Sigmoid colon (tissue), 7 donors: ENCODE results near the gene NELFE. TPM values are rescaled to one million over a fixed set of nuclear protein-coding genes. Genes with fewer than 3 reads are reported as not detected.
A peak's percentile ranks its signal among the peaks of the same experiment; 100 is the strongest.
"Not testable (repeated sequence)": the region's sequence is repeated elsewhere in the genome, so short reads cannot be mapped to it uniquely, and the experiment has no call there.

Experiments used
- DNase-seq: peaks from one replicate; pipeline ENCODE4 v3.0.0-alpha.2; 2019
- H3K27ac ChIP-seq, 4 donors: fragments of 200-600 bp; sonication (generic); one replicate each; pipeline ENCODE4 v1.5.1; 2016 to 2019; ENCODE audit warnings: mild to moderate bottlenecking in 1 of 4
- H3K27me3 ChIP-seq, 3 donors: fragments of 200-600 bp; sonication (generic); one replicate each; pipeline ENCODE4 v1.5.1; 2019; ENCODE audit warnings: mild to moderate bottlenecking in 1 of 3
- H3K36me3 ChIP-seq, 4 donors: fragments of 200-600 bp; sonication (generic); one replicate each; pipeline ENCODE4 v1.5.1; 2016 to 2019
- H3K4me1 ChIP-seq, 4 donors: fragments of 200-600 bp; sonication (generic); one replicate each; pipeline ENCODE4 v1.5.1; 2017 to 2019
- H3K4me3 ChIP-seq, 4 donors: fragments of 200-600 bp; sonication (generic); one replicate each; pipeline ENCODE4 v1.5.1; 2017 to 2019; ENCODE audit warnings: mild to moderate bottlenecking in 2 of 4, moderate library complexity in 1 of 4
- H3K9me3 ChIP-seq, 4 donors: fragments of 200-600 bp in 3 of 4; sonication (generic) in 3 of 4; one replicate each; pipeline versions ENCODE4 v1.5.1 to v1.6.1; 2013 to 2019
- CTCF ChIP-seq, 4 experiments: fragments of 450-650 bp in 3 of 4; fragments of 200-600 bp in 1 of 4; IDR thresholded peaks; one replicate each; pipeline ENCODE4 v1.5.1; 2016 to 2019; ENCODE audit warnings: antibody characterized with exemption in 4 of 4, mild to moderate bottlenecking in 3 of 4, moderate library complexity in 2 of 4
- EP300 ChIP-seq, 4 donors: sonication (generic); formaldehyde crosslinking; IDR thresholded peaks; one replicate each; pipeline ENCODE4 v1.6.1; 2017; ENCODE audit warnings: antibody characterized with exemption in 4 of 4
- POLR2A ChIP-seq, 2 donors: fragments of 450-650 bp; IDR thresholded peaks; one replicate each; pipeline ENCODE4 v1.6.1; 2016; ENCODE audit warnings: antibody characterized with exemption in 2 of 2, mild to moderate bottlenecking in 2 of 2, moderate library complexity in 2 of 2
- POLR2AphosphoS5 ChIP-seq, 4 donors: sonication (generic); formaldehyde crosslinking; IDR thresholded peaks; one replicate each; pipeline ENCODE4 v1.6.1; 2017; ENCODE audit warnings: antibody characterized with exemption in 4 of 4
- WGBS, 2 donors: extraction: QIAGEN DNeasy Blood & Tissue Kit; methylation state at CpG; one replicate each; pipeline ENCODE4 v1.1.7; 2013; 5-methylcytosine and 5-hydroxymethylcytosine counted together
- intact Hi-C: fragments of 100-400 bp; cut with DNase I; formaldehyde crosslinking; loops from one replicate; pipeline ENCODE4 v1.15.1; 2023
- polyA plus RNA-seq, 3 donors: library from polyadenylated mRNA; stranded (reverse); fragments of 200-250 nt; gene quantifications; one replicate each; pipeline ENCODE4 v1.2.3, GENCODE V29; 2013
- total RNA-seq, 4 donors: library from RNA; depleted of rRNA; stranded (reverse); fragments of >200 nt; gene quantifications; one replicate each; pipeline ENCODE4 v1.1.0, GENCODE V29; 2016
- donor health status: healthy with polysubstance abuse.
- donor health status: Bipolar disorder and iron deficiency.
- donor health status: healthy.

Gene NELFE
- total and polyA plus RNA-seq, 7 donors = 52.5 to 96.9 (median 73.5) TPM

- WGBS, 2 donors = 95 to 96% methylated on average over 12 of the region's 12 CpGs
Measured at GRCh38 chr6:31977816-31978431, 19.2 kb upstream of the NELFE start.

GRCh38 chr6:31976065-31976464 is 17.3 kb upstream of the NELFE start:
- not testable (repeated sequence) for H3K4me3 ChIP-seq, H3K27ac ChIP-seq, H3K27me3 ChIP-seq, H3K9me3 ChIP-seq
- 97% methylated on average over 30 of the region's 30 CpGs for WGBS, 2 donors
- Histone ChIP-seq H3K4me1 (peaks cover 0 to 23% (median 18%) of the 10 kb centered on the region in 4 donors), H3K36me3 (peaks cover 0 to 11% (median 9%) of the 10 kb centered on the region in 4 donors)
- intact Hi-C loops = loop anchor here (10.0 kb wide), 1 partner anchor 219 kb away; the partner anchor contains the start of genes GPSM3 and PBX2
- DNase-seq = peak; percentile 65

More at GRCh38 chr6:31977816-31978431, 19.2 kb upstream of the NELFE start:
- TF ChIP-seq EP300 (IDR thresholded peaks at IDR 0.05) = no peak
- no peak for TF ChIP-seq CTCF (IDR thresholded peaks at IDR 0.05)
- TF ChIP-seq POLR2AphosphoS5 (IDR thresholded peaks at IDR 0.05) = no peak
- TF ChIP-seq POLR2A (IDR thresholded peaks at IDR 0.05) = no peak
- DNase-seq = peak; percentile 46
- Histone ChIP-seq H3K27ac (no peak overlapping the region), H3K4me3 (no peak overlapping the region), H3K36me3 (peaks cover 0 to 11% (median 9%) of the 10 kb centered on the region in 4 donors), H3K4me1 (peaks cover 0 to 13% (median 8%) of the 10 kb centered on the region in 4 donors), H3K27me3 (no peaks in the 10 kb centered on the region), H3K9me3 (no peaks in the 10 kb centered on the region)
- intact Hi-C loops = loop anchor here (10.0 kb wide), 1 partner anchor 217 kb away; the partner anchor contains the start of genes GPSM3 and PBX2

DNA sequence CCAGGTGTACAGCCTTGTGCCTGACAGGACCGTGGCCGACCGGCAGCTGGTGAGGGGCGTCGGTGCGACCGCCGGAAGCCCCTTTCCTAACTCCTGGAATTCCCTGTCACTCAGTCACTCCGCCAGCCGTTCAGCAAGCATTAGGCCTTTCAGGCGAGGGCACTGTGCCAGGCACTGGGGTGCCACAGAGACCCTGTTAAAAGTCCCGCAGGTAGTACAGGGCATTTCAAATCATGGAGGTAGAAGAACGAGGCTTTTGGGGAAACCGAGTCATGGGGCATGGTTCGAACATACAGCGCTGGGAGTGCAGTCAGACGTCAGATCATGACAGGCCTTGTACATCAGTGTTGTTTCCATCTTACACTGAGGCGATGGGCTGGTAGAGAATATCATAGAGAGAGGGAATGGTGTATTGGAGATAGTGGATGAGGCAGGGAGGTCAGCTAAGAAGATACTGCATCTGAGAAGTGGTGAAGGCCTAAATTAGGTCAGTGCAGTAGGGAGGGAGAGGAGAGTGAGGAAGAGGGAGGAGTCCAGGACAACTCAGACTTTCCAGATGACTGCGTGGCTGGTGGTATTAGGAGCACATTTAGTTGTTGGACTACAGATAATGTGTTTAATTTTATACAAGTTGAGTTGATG is 14.1 kb upstream of the NELFE start:
- H3K4me1 ChIP-seq = peaks cover 0 to 36% (median 29%) of the 10 kb centered on the region in 4 donors
- intact Hi-C loops = loop anchor here (10.0 kb wide), 1 partner anchor 222 kb away; the partner anchor contains the start of genes GPSM3 and PBX2
- no peak for DNase-seq
- no peak for TF ChIP-seq POLR2A (IDR thresholded peaks at IDR 0.05)
- no peak for TF ChIP-seq POLR2AphosphoS5 (IDR thresholded peaks at IDR 0.05)
- TF ChIP-seq EP300 (IDR thresholded peaks at IDR 0.05) = no peak
- no peak for TF ChIP-seq CTCF (IDR thresholded peaks at IDR 0.05)
- H3K9me3 ChIP-seq = no peaks in the 10 kb centered on the region
- H3K36me3 ChIP-seq = peaks cover 0 to 30% (median 15%) of the 10 kb centered on the region in 4 donors
- H3K27ac ChIP-seq = peak overlapping the region; percentile 93 to 96 (median 94)
- H3K4me3 ChIP-seq = peak overlapping the region; percentile 50 to 81 (median 65)
- H3K27me3 ChIP-seq = no peaks in the 10 kb centered on the region
- WGBS, 2 donors = 5 to 11% methylated on average over 19 of the region's 19 CpGs

DNA sequence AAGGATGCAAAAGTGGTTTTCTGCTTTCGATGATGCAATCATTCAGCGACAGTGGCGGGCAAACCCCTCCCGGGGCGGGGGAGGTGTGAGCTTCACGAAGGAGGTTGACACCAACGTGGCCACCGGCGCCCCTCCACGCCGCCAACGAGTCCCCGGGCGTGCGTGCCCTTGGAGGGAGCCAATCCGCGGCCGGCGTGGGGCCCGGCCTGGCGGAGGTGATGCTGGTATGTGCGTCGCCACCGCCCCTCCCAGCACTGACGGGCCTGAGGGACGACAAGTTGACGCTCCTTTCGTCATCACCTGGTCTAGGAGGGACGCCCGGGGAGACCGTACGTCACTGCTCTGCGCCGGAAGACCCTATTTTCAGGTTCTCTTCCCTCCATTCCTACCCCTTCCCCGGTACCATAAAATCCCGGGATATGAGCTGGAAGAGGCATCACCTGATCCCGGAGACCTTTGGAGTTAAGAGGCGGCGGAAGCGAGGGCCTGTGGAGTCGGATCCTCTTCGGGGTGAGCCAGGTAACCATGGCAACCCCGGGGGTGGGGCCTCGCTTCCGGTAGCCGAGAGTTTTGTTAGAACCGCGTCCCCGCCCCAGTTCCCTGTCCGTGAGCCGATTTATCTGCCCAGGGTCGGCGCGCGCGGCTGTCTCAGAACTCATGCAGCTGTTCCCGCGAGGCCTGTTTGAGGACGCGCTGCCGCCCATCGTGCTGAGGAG is 13.4 kb upstream of the NELFE start, which contains the start of gene DXO:
Gene DXO, minus strand, starts transcription at position 146 of the 716 bp plus-strand sequence. CDS start 463 bp downstream, outside the sequence.
- Histone ChIP-seq H3K27ac (peak within 1 kb of the TSS; percentile 93 to 96 (median 94)), H3K4me3 (peak within 1 kb of the TSS; percentile 50 to 81 (median 65)), H3K4me1 (peaks cover 0 to 36% (median 29%) of the 10 kb centered on the region in 4 donors), H3K9me3 (no peaks in the 10 kb centered on the region), H3K36me3 (peaks cover 0 to 37% (median 22%) of the 10 kb centered on the region in 4 donors), H3K27me3 (no peaks in the 10 kb centered on the region)
- intact Hi-C loops = loop anchor here (1.0 to 10.0 kb wide), 2 partner anchors 13 to 223 kb away; partner anchors contain the start of genes GPSM3, PBX2 and SKIC2
- peak; percentile 99 for DNase-seq
- 0% methylated on average over 62 of the region's 62 CpGs for WGBS, 2 donors
- TF ChIP-seq CTCF (IDR thresholded peaks at IDR 0.05) = no peak
- TF ChIP-seq EP300 (IDR thresholded peaks at IDR 0.05) = peak in 2 of 4 donors; percentile 47 to 55
- TF ChIP-seq POLR2A (IDR thresholded peaks at IDR 0.05) = peak in 1 of 2 donors; percentile 35
- TF ChIP-seq POLR2AphosphoS5 (IDR thresholded peaks at IDR 0.05) = peak; percentile 79 to 90 (median 88)
